ENCODE results near the gene GINS2. TPM values are rescaled to one million over a fixed set of nuclear protein-coding genes. Genes with fewer than 3 reads are reported as not detected.

GINS2 gene
- polyA plus RNA-seq, 1 experiment, result 5.5 TPM

- TF ChIP-seq, protein P1, sequence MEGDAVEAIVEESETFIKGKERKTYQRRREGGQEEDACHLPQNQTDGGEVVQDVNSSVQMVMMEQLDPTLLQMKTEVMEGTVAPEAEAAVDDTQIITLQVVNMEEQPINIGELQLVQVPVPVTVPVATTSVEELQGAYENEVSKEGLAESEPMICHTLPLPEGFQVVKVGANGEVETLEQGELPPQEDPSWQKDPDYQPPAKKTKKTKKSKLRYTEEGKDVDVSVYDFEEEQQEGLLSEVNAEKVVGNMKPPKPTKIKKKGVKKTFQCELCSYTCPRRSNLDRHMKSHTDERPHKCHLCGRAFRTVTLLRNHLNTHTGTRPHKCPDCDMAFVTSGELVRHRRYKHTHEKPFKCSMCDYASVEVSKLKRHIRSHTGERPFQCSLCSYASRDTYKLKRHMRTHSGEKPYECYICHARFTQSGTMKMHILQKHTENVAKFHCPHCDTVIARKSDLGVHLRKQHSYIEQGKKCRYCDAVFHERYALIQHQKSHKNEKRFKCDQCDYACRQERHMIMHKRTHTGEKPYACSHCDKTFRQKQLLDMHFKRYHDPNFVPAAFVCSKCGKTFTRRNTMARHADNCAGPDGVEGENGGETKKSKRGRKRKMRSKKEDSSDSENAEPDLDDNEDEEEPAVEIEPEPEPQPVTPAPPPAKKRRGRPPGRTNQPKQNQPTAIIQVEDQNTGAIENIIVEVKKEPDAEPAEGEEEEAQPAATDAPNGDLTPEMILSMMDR (IDR thresholded peaks at IDR 0.05; ENCODE audit: insufficient read depth, low read depth, low read length), result no peak
- CTCF ChIA-PET, result interaction anchor here (0.9 to 1.3 kb wide), 2 partner anchors 15 to 27 kb away, joined by 3 to 4 read pairs; no protein-coding TSS in a partner anchor
- Histone ChIP-seq H3K36me3 (ENCODE audit: control insufficient read depth, insufficient read depth, low read length) (peaks cover 8% of the 10 kb centered on the region), H3K4me3 (ENCODE audit: low read depth, low read length) (no peak overlapping the region), H3K27me3 (ENCODE audit: control insufficient read depth, insufficient read depth, low read length) (no peaks in the 10 kb centered on the region)
- no peak for DNase-seq (ENCODE audit: low read depth)
- POLR2A ChIA-PET, result no interaction called here
Measured at GRCh38 chr16:85643631-85644030, 45.1 kb downstream of the GINS2 start.

DNA sequence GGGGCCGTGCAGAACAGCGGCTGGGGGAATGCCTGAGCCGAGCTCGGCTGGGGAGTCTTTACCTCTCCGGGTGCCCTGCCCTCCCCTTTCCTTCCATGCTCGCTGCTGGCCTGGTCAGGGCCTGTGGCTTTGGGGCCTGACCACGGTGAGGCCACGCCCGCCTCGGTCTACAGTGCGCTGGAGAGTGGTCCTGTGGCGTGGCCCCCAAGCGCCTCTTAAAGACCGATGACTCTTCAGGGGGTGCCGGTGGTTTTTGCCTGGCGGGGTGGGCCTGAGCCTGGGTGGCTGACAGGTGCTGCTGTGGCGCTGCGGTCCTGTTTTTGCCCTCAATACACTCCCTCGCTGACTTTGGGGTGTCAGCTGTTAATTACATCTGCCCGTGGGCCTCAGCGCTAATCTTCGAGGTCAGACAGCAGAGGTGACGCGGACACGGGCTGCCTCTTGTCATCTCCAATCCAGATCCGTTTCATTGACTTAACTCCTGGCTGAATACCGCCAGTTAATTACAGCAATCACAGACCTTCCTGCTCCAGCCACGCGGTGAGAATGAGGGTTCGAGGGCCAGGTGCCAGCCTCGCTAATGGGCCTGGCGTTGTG is 45.9 kb downstream of the GINS2 start:
- TF ChIP-seq, protein P1 (IDR thresholded peaks at IDR 0.05; ENCODE audit: insufficient read depth, low read depth, low read length), result no peak
- Histone ChIP-seq H3K4me3 (ENCODE audit: low read depth, low read length) (no peak overlapping the region), H3K36me3 (ENCODE audit: control insufficient read depth, insufficient read depth, low read length) (peaks cover 8% of the 10 kb centered on the region), H3K27me3 (ENCODE audit: control insufficient read depth, insufficient read depth, low read length) (no peaks in the 10 kb centered on the region)
- DNase-seq (ENCODE audit: low read depth), result no peak
- ChIA-PET POLR2A (no interaction called here), CTCF (interaction anchor here (1.3 to 1.4 kb wide), 2 partner anchors 16 to 27 kb away, joined by 3 to 4 read pairs; no protein-coding TSS in a partner anchor)

GRCh38 chr16:85641776-85642176 is 47.0 kb downstream of the GINS2 start:
- peaks cover 8% of the 10 kb centered on the region for H3K36me3 ChIP-seq (ENCODE audit: control insufficient read depth, insufficient read depth, low read length)
- no peaks in the 10 kb centered on the region for H3K27me3 ChIP-seq (ENCODE audit: control insufficient read depth, insufficient read depth, low read length)
- TF ChIP-seq, protein P1 (IDR thresholded peaks at IDR 0.05; ENCODE audit: insufficient read depth, low read depth, low read length), result no peak
- ChIA-PET POLR2A (interaction anchor here (0.6 kb wide), 1 partner anchor 23 kb away, joined by 6 read pairs; no protein-coding TSS in a partner anchor), CTCF (interaction anchor here (1.4 kb wide), 1 partner anchor 26 kb away, joined by 3 read pairs; no protein-coding TSS in a partner anchor)
- H3K4me3 ChIP-seq (ENCODE audit: low read depth, low read length), result no peak overlapping the region
- DNase-seq (ENCODE audit: low read depth), result no peak

DNA sequence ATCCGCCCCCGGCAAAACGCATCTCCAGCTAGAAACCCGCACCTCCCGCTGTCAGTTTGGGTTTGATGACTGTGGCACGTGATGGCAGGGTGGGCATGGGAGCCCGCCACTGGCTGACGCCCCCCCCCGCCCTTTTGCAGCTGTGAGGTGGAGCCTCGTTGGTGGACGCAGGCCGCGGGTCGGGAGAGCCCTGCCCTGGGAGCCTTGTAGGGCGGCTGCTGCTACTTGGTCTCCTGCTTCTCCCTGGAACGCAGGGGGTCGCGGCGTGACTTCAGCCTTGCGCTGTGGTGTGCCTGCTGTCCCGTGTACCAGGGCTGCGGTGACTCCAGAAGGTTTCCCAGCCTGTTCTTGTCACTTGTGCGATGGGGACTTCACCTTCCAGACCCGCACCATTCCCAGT is 47.4 kb downstream of the GINS2 start:
- ChIA-PET POLR2A (interaction anchor here (0.6 kb wide), 1 partner anchor 22 kb away, joined by 6 read pairs; no protein-coding TSS in a partner anchor), CTCF (no interaction called here)
- Histone ChIP-seq H3K4me3 (ENCODE audit: low read depth, low read length) (no peak overlapping the region), H3K27me3 (ENCODE audit: control insufficient read depth, insufficient read depth, low read length) (no peaks in the 10 kb centered on the region), H3K36me3 (ENCODE audit: control insufficient read depth, insufficient read depth, low read length) (peaks cover 8% of the 10 kb centered on the region)
- DNase-seq (ENCODE audit: low read depth), result no peak
- TF ChIP-seq, protein P1 (IDR thresholded peaks at IDR 0.05; ENCODE audit: insufficient read depth, low read depth, low read length), result no peak

- ChIA-PET POLR2A (no interaction called here), CTCF (interaction anchor here (0.6 kb wide), 1 partner anchor 1435 kb away, joined by 3 read pairs; no protein-coding TSS in a partner anchor)
- no peak for DNase-seq (ENCODE audit: low read depth)
- TF ChIP-seq, protein P1 (IDR thresholded peaks at IDR 0.05; ENCODE audit: insufficient read depth, low read depth, low read length), result no peak
- Histone ChIP-seq H3K27me3 (ENCODE audit: control insufficient read depth, insufficient read depth, low read length) (no peaks in the 10 kb centered on the region), H3K4me3 (ENCODE audit: low read depth, low read length) (no peak overlapping the region), H3K36me3 (ENCODE audit: control insufficient read depth, insufficient read depth, low read length) (peaks cover 7% of the 10 kb centered on the region)
Measured at GRCh38 chr16:85640585-85640984, 48.2 kb downstream of the GINS2 start.
